Activated CD4-positive, alpha-beta memory T cell treated with anti-CD3 and anti-CD28 coated beads, Interleukin-2, amount 10 ng/mL, durations not matched to agents 7 days and 5 days (primary cell): Measurements from ENCODE around the gene RHOV. TPM values are rescaled to one million over a fixed set of nuclear protein-coding genes. Genes with fewer than 3 reads are reported as not detected.
"Not testable (repeated sequence)": the region's sequence is repeated elsewhere in the genome, so short reads cannot be mapped to it uniquely, and the experiment has no call there.

Source experiments
- CTCF ChIA-PET: fragments of 350-600 bp; sonication (Branson Sonifier 250); formaldehyde crosslinking; loops from one replicate; lab custom pipeline; 2021; ENCODE audit warnings: antibody characterized with exemption, inconsistent platforms; lab: Charles Lee
- POLR2A ChIA-PET: fragments of 350-600 bp; sonication (Branson Sonifier 250); formaldehyde crosslinking; loops from one replicate; lab custom pipeline; 2021; ENCODE audit warnings: antibody characterized with exemption; lab: Charles Lee
- DNase-seq: peaks from one replicate; pipeline ENCODE4 v3.0.0-alpha.2; 2020
- H3K27ac Mint-ChIP-seq: one replicate; pipeline ENCODE4 v1.8.0; 2021; ENCODE audit warnings: mild to moderate bottlenecking, mixed read lengths
- H3K27me3 Mint-ChIP-seq: one replicate; pipeline ENCODE4 v1.8.0; 2021; ENCODE audit warnings: mixed read lengths
- H3K36me3 Mint-ChIP-seq: one replicate; pipeline ENCODE4 v1.8.0; 2021; ENCODE audit warnings: low read depth, mixed read lengths
- H3K4me1 Mint-ChIP-seq: one replicate; pipeline ENCODE4 v1.8.0; 2021; ENCODE audit warnings: mixed read lengths
- H3K4me3 Mint-ChIP-seq: one replicate; pipeline ENCODE4 v1.8.0; 2021; ENCODE audit warnings: mild to moderate bottlenecking, mixed read lengths
- H3K9me3 Mint-ChIP-seq: one replicate; pipeline ENCODE4 v1.8.0; 2021; ENCODE audit warnings: mixed read lengths
- total RNA-seq, 2 experiments: library from RNA; stranded (reverse); gene quantifications; one replicate each; pipeline ENCODE4 v1.2.3, GENCODE V29; 2021

The RHOV gene
- total RNA-seq, 2 experiments from 2014 or later: not detected

GRCh38 chr15:40863660-40864270 lies 10.3 kb downstream of the RHOV start:
- CTCF ChIA-PET: interaction anchor here (0.6 to 1.5 kb wide), 2 partner anchors 28 to 209 kb away, joined by 3 to 5 read pairs; no protein-coding TSS in a partner anchor
- no peaks in the 10 kb centered on the region for H3K9me3 Mint-ChIP-seq
- POLR2A ChIA-PET: interaction anchor here (1.7 kb wide), 1 partner anchor 30 kb away, joined by 4 read pairs; the partner anchor contains the start of gene VPS18
- H3K4me1 Mint-ChIP-seq: peaks cover 7% of the 10 kb centered on the region
- no peak overlapping the region for H3K4me3 Mint-ChIP-seq
- no peak overlapping the region for H3K27ac Mint-ChIP-seq
- DNase-seq: no peak
- peaks cover 2% of the 10 kb centered on the region for H3K27me3 Mint-ChIP-seq
- H3K36me3 Mint-ChIP-seq: no peaks in the 10 kb centered on the region

GRCh38 chr15:40861147-40861546 lies 12.9 kb downstream of the RHOV start:
- H3K36me3 Mint-ChIP-seq, H3K27ac Mint-ChIP-seq, H3K27me3 Mint-ChIP-seq, H3K4me3 Mint-ChIP-seq, H3K9me3 Mint-ChIP-seq, DNase-seq: not testable (repeated sequence)
- peaks cover 18% of the 10 kb centered on the region for H3K4me1 Mint-ChIP-seq
- POLR2A ChIA-PET: interaction anchor here (0.7 to 0.8 kb wide), 2 partner anchors 31 to 909 kb away, joined by 3 read pairs; no protein-coding TSS in a partner anchor
- CTCF ChIA-PET: interaction anchor here (0.6 to 9.9 kb wide), 3 partner anchors 20 to 227 kb away, joined by 3 to 216 read pairs (median 34); no protein-coding TSS in a partner anchor

- peak; percentile 86 for DNase-seq
- Mint-ChIP-seq H3K9me3 (no peaks in the 10 kb centered on the region), H3K36me3 (no peaks in the 10 kb centered on the region), H3K27me3 (no peaks in the 10 kb centered on the region), H3K4me1 (peaks cover 18% of the 10 kb centered on the region), H3K4me3 (no peak overlapping the region), H3K27ac (no peak overlapping the region)
- ChIA-PET POLR2A (interaction anchor here (0.6 to 3.8 kb wide), 6 partner anchors 11 to 327 kb away, joined by 3 to 51 read pairs (median 4); partner anchors contain the start of genes SPINT1 and VPS18), CTCF (interaction anchor here (0.5 to 9.9 kb wide), 26 partner anchors 10 to 372 kb away, joined by 3 to 216 read pairs (median 5); partner anchors contain the start of genes CHP1, DNAJC17, EXD1 and GCHFR)
Measured at GRCh38 chr15:40859206-40859851, 14.7 kb downstream of the RHOV start.

GRCh38 chr15:40858706-40859105 lies 15.3 kb downstream of the RHOV start:
- ChIA-PET POLR2A (interaction anchor here (0.6 to 3.8 kb wide), 9 partner anchors 11 to 334 kb away, joined by 3 to 51 read pairs (median 3); partner anchors contain the start of genes DNAJC17, SPINT1, VPS18 and ZFYVE19), CTCF (interaction anchor here (0.5 to 9.9 kb wide), 31 partner anchors 9 to 1852 kb away, joined by 3 to 216 read pairs (median 4); partner anchors contain the start of genes CHP1, DNAJC17, EXD1 and GCHFR)
- peaks cover 18% of the 10 kb centered on the region for H3K4me1 Mint-ChIP-seq
- H3K4me3 Mint-ChIP-seq: no peak overlapping the region
- H3K36me3 Mint-ChIP-seq: no peaks in the 10 kb centered on the region
- no peak overlapping the region for H3K27ac Mint-ChIP-seq
- no peaks in the 10 kb centered on the region for H3K9me3 Mint-ChIP-seq
- DNase-seq: no peak
- H3K27me3 Mint-ChIP-seq: no peaks in the 10 kb centered on the region

- CTCF ChIA-PET: interaction anchor here (0.5 to 9.9 kb wide), 36 partner anchors 8 to 1853 kb away, joined by 3 to 216 read pairs (median 4); partner anchors contain the start of genes CHP1, DNAJC17, EXD1 and GCHFR
- H3K27ac Mint-ChIP-seq: no peak overlapping the region
- no peaks in the 10 kb centered on the region for H3K27me3 Mint-ChIP-seq
- peak; percentile 84 for DNase-seq
- no peak overlapping the region for H3K4me3 Mint-ChIP-seq
- POLR2A ChIA-PET: interaction anchor here (0.6 to 3.8 kb wide), 11 partner anchors 10 to 335 kb away, joined by 3 to 51 read pairs (median 4); partner anchors contain the start of genes DNAJC17, PPP1R14D, SPINT1 and VPS18
- no peaks in the 10 kb centered on the region for H3K9me3 Mint-ChIP-seq
- H3K4me1 Mint-ChIP-seq: peaks cover 18% of the 10 kb centered on the region
- no peaks in the 10 kb centered on the region for H3K36me3 Mint-ChIP-seq
Measured at GRCh38 chr15:40857601-40858341, 16.3 kb downstream of the RHOV start.

GRCh38 chr15:40856746-40857145 lies 17.3 kb downstream of the RHOV start:
- DNase-seq: no peak
- H3K36me3 Mint-ChIP-seq: no peaks in the 10 kb centered on the region
- POLR2A ChIA-PET: interaction anchor here (0.5 to 3.8 kb wide), 4 partner anchors 12 to 38 kb away, joined by 3 to 51 read pairs (median 4); partner anchors contain the start of genes PPP1R14D, SPINT1 and VPS18

GRCh38 chr15:40855706-40856234 lies 18.3 kb downstream of the RHOV start:
- ChIA-PET CTCF (interaction anchor here (0.8 to 9.9 kb wide), 4 partner anchors 11 to 39 kb away, joined by 3 to 216 read pairs (median 9); partner anchors contain the start of gene VPS18), POLR2A (interaction anchor here (1.7 kb wide), 1 partner anchor 38 kb away, joined by 8 read pairs; the partner anchor contains the start of gene VPS18)
- Mint-ChIP-seq H3K4me3 (no peak overlapping the region), H3K4me1 (peaks cover 18% of the 10 kb centered on the region), H3K27ac (no peak overlapping the region), H3K27me3 (peaks cover 1% of the 10 kb centered on the region), H3K9me3 (no peaks in the 10 kb centered on the region), H3K36me3 (no peaks in the 10 kb centered on the region)
- no peak for DNase-seq

More at GRCh38 chr15:40856746-40857145, 17.3 kb downstream of the RHOV start:
- H3K4me1 Mint-ChIP-seq: peaks cover 18% of the 10 kb centered on the region
- no peaks in the 10 kb centered on the region for H3K9me3 Mint-ChIP-seq
- H3K4me3 Mint-ChIP-seq: no peak overlapping the region
- H3K27ac Mint-ChIP-seq: no peak overlapping the region
- H3K27me3 Mint-ChIP-seq: no peaks in the 10 kb centered on the region
- CTCF ChIA-PET: interaction anchor here (0.6 to 9.9 kb wide), 9 partner anchors 25 to 374 kb away, joined by 3 to 216 read pairs (median 10); partner anchors contain the start of genes CHP1 and EXD1

- H3K4me1 Mint-ChIP-seq: peaks cover 15% of the 10 kb centered on the region
- ChIA-PET POLR2A (interaction anchor here (1.0 kb wide), 1 partner anchor 10 kb away, joined by 3 read pairs; the partner anchor contains the start of gene SPINT1), CTCF (interaction anchor here (1.7 to 9.9 kb wide), 2 partner anchors 36 to 41 kb away, joined by 15 to 216 read pairs; partner anchors contain the start of gene VPS18)
- no peak overlapping the region for H3K4me3 Mint-ChIP-seq
- H3K36me3 Mint-ChIP-seq: no peaks in the 10 kb centered on the region
- H3K9me3 Mint-ChIP-seq: no peaks in the 10 kb centered on the region
- no peak overlapping the region for H3K27ac Mint-ChIP-seq
- H3K27me3 Mint-ChIP-seq: peaks cover 1% of the 10 kb centered on the region
- no peak for DNase-seq
Measured at GRCh38 chr15:40854161-40854560, 19.9 kb downstream of the RHOV start.

- ChIA-PET POLR2A (no interaction called here), CTCF (interaction anchor here (9.9 kb wide), 1 partner anchor 37 kb away, joined by 216 read pairs; no protein-coding TSS in a partner anchor)
- peaks cover 1% of the 10 kb centered on the region for H3K27me3 Mint-ChIP-seq
- DNase-seq: no peak
- no peak overlapping the region for H3K27ac Mint-ChIP-seq
- H3K4me3 Mint-ChIP-seq: no peak overlapping the region
- no peaks in the 10 kb centered on the region for H3K9me3 Mint-ChIP-seq
- no peaks in the 10 kb centered on the region for H3K36me3 Mint-ChIP-seq
- peaks cover 9% of the 10 kb centered on the region for H3K4me1 Mint-ChIP-seq
Measured at GRCh38 chr15:40853241-40853890, 20.7 kb downstream of the RHOV start.

- no peak for DNase-seq
- Mint-ChIP-seq H3K4me3 (no peak overlapping the region), H3K27me3 (peaks cover 1% of the 10 kb centered on the region), H3K9me3 (no peaks in the 10 kb centered on the region), H3K4me1 (peaks cover 2% of the 10 kb centered on the region), H3K36me3 (no peaks in the 10 kb centered on the region), H3K27ac (no peak overlapping the region)
- ChIA-PET POLR2A (no interaction called here), CTCF (interaction anchor here (1.0 to 9.9 kb wide), 2 partner anchors 33 to 38 kb away, joined by 5 to 216 read pairs; no protein-coding TSS in a partner anchor)
Measured at GRCh38 chr15:40852529-40852928, 21.5 kb downstream of the RHOV start.

- POLR2A ChIA-PET: no interaction called here
- CTCF ChIA-PET: interaction anchor here (2.3 kb wide), 1 partner anchor 8 kb away, joined by 22 read pairs; no protein-coding TSS in a partner anchor
Measured at GRCh38 chr15:40850576-40851112, 23.4 kb downstream of the RHOV start.

More at GRCh38 chr15:40850576-40851112, 23.4 kb downstream of the RHOV start:
- H3K9me3 Mint-ChIP-seq: no peaks in the 10 kb centered on the region
- DNase-seq: no peak
- no peak overlapping the region for H3K27ac Mint-ChIP-seq
- no peak overlapping the region for H3K4me3 Mint-ChIP-seq
- peaks cover 3% of the 10 kb centered on the region for H3K27me3 Mint-ChIP-seq
- H3K36me3 Mint-ChIP-seq: no peaks in the 10 kb centered on the region
- peaks cover 12% of the 10 kb centered on the region for H3K4me1 Mint-ChIP-seq
